B cell (primary cell): ENCODE data around the gene GALNT10. TPM values are rescaled to one million over a fixed set of nuclear protein-coding genes. Genes with fewer than 3 reads are reported as not detected.
A peak's percentile ranks its signal among the peaks of the same experiment; 100 is the strongest.

Source experiments
- ATAC-seq: fragments of 200-7000 bp; cut with Tn5 transposase; one replicate; pipeline ENCODE4 v1.10.0; 2021; ENCODE audit warnings: low read depth, mild to moderate bottlenecking, moderate number of reproducible peaks, moderate library complexity
- CTCF ChIA-PET: fragments of 350-600 bp; sonication (Branson Sonifier 250); formaldehyde crosslinking; loops from one replicate; lab custom pipeline; 2021; ENCODE audit warnings: antibody characterized with exemption, inconsistent platforms; lab: Charles Lee
- POLR2A ChIA-PET: fragments of 350-600 bp; sonication (Branson Sonifier 250); formaldehyde crosslinking; loops from one replicate; lab custom pipeline; 2021; ENCODE audit warnings: antibody characterized with exemption; lab: Charles Lee
- DNase-seq: peaks from one replicate; pipeline ENCODE4 v3.0.0; 2013
- H2AFZ ChIP-seq: 2 replicates; pipeline ENCODE4 v1.6.1; 2012; ENCODE audit warnings: mild to moderate bottlenecking, low read depth, low read length; ENCODE audit not compliant: insufficient read depth, poor library complexity, severe bottlenecking
- H3K27ac ChIP-seq, 2 donors: 1 replicate in 1 of 2; 2 replicates in 1 of 2; pipeline ENCODE4 v1.5.1; 2012 to 2013; ENCODE audit warnings: low read length in 2 of 2, mild to moderate bottlenecking in 2 of 2, moderate library complexity in 1 of 2
- H3K27me3 ChIP-seq, 4 experiments: fragments of 200-600 bp in 1 of 4; sonication (generic) in 1 of 4; replicated peaks in 1 of 4; 1 replicate in 2 of 4; 2 replicates in 2 of 4; pipeline versions ENCODE4 v1.6.1 to v1.7.0; 2013 to 2016; ENCODE audit warnings: low read length in 3 of 4, mild to moderate bottlenecking in 2 of 4, mixed read lengths in 1 of 4, moderate library complexity in 1 of 4; ENCODE audit not compliant: insufficient read depth in 4 of 4, control insufficient read depth in 3 of 4; ENCODE audit errors: control extremely low read depth in 1 of 4
- H3K36me3 ChIP-seq, 2 experiments: replicated peaks in 1 of 2; 1 replicate in 1 of 2; 2 replicates in 1 of 2; pipeline versions ENCODE4 v1.6.1 to v1.7.1; 2013; ENCODE audit warnings: low read length in 1 of 2; ENCODE audit not compliant: insufficient read depth in 2 of 2, control insufficient read depth in 1 of 2; ENCODE audit errors: control extremely low read depth in 1 of 2, extremely low read depth in 1 of 2
- H3K4me1 ChIP-seq, 2 donors: fragments of 200-600 bp in 1 of 2; sonication (generic) in 1 of 2; 1 replicate in 1 of 2; 2 replicates in 1 of 2; pipeline versions ENCODE4 v1.5.1 to v1.6.1; 2013 to 2017; ENCODE audit warnings: low read length in 2 of 2; ENCODE audit not compliant: control insufficient read depth in 2 of 2, insufficient read depth in 2 of 2
- H3K4me2 ChIP-seq: replicated peaks from 2 replicates; pipeline ENCODE3; 2012; ENCODE audit warnings: mild to moderate bottlenecking, low read depth, low read length; ENCODE audit not compliant: poor library complexity, severe bottlenecking
- H3K4me3 ChIP-seq, 5 experiments: fragments of 200-600 bp in 1 of 5; sonication (generic) in 1 of 5; 1 replicate in 3 of 5; 2 replicates in 2 of 5; pipeline versions ENCODE4 v1.5.1 to v1.7.0; 2011 to 2016; ENCODE audit warnings: low read length in 4 of 5, mild to moderate bottlenecking in 4 of 5, low read depth in 2 of 5, control low read depth in 1 of 5, moderate library complexity in 1 of 5; ENCODE audit not compliant: insufficient read depth in 1 of 5; ENCODE audit errors: control extremely low read depth in 1 of 5, extremely low read depth in 1 of 5
- H3K79me2 ChIP-seq: fragments of 200-600 bp; sonication (generic); one replicate; pipeline ENCODE4 v1.6.0; 2016; ENCODE audit warnings: low read length; ENCODE audit not compliant: control insufficient read depth, insufficient read depth
- H3K9ac ChIP-seq: fragments of 200-600 bp; sonication (generic); 2 replicates; pipeline ENCODE4 v1.6.1; 2017; ENCODE audit warnings: mild to moderate bottlenecking, low read length, moderate library complexity
- H3K9me3 ChIP-seq, 3 donors: one replicate each; pipeline versions ENCODE4 v1.6.1 to v1.7.1; 2013; ENCODE audit warnings: low read length in 2 of 3; ENCODE audit not compliant: control insufficient read depth in 2 of 3, insufficient read depth in 1 of 3; ENCODE audit errors: control extremely low read depth in 1 of 3
- H4K20me1 ChIP-seq: 2 replicates; pipeline ENCODE4 v1.6.0; 2012; ENCODE audit warnings: mild to moderate bottlenecking, low read length; ENCODE audit not compliant: insufficient read depth, control insufficient read depth, poor library complexity, severe bottlenecking
- H3K27ac Mint-ChIP-seq: one replicate; pipeline ENCODE4 v1.8.0; 2021; ENCODE audit warnings: mixed read lengths
- H3K27me3 Mint-ChIP-seq: one replicate; pipeline ENCODE4 v1.8.0; 2021; ENCODE audit warnings: mixed read lengths
- H3K4me1 Mint-ChIP-seq: one replicate; pipeline ENCODE4 v1.8.0; 2021; ENCODE audit warnings: mixed read lengths
- H3K4me3 Mint-ChIP-seq: one replicate; pipeline ENCODE4 v1.8.0; 2021; ENCODE audit warnings: mixed read lengths
- H3K9me3 Mint-ChIP-seq: one replicate; pipeline ENCODE4 v1.8.0; 2022; ENCODE audit warnings: mixed read lengths; ENCODE audit not compliant: insufficient read depth
- EZH2 ChIP-seq: IDR thresholded peaks from 2 replicates; pipeline ENCODE4 v1.6.1; 2012; ENCODE audit warnings: borderline replicate concordance, low read depth, mild to moderate bottlenecking, moderate library complexity, low read length; ENCODE audit not compliant: insufficient read depth, poor library complexity, severe bottlenecking
- WGBS: methylation state at CpG from one replicate; pipeline ENCODE4 v1.1.5; 2013; ENCODE audit warnings: missing lambda C conversion rate; ENCODE audit not compliant: insufficient coverage; 5-methylcytosine and 5-hydroxymethylcytosine counted together
- intact Hi-C: fragments of 100-400 bp; cut with micrococcal nuclease; formaldehyde crosslinking; loops from one replicate; pipeline ENCODE4 v1.10.0; 2022
- polyA plus RNA-seq: library from polyadenylated mRNA; depleted of rRNA; stranded (reverse); fragments of >200 nt; gene quantifications from 2 replicates; pipeline ENCODE4 v1.2.3, GENCODE V29; 2012
- total RNA-seq, 2 donors: library from RNA; stranded (reverse); fragments of 120-200 nt in 1 of 2; gene quantifications; 1 replicate in 1 of 2; 2 replicates in 1 of 2; pipeline versions ENCODE4 v1.2.3 to v1.2.4, GENCODE V29; 2013 to 2022
- TF ChIP-seq, protein P1 (sequence below): fragments of 200-600 bp; IDR thresholded peaks from one replicate; pipeline ENCODE4 v1.8.0; 2022; ENCODE audit warnings: antibody characterized with exemption, mild to moderate bottlenecking

Gene GALNT10
- total and polyA plus RNA-seq, 2 donors (not counting 1 experiment from before 2014, with no cell fraction given) = 27.7 to 42.8 TPM

DNA sequence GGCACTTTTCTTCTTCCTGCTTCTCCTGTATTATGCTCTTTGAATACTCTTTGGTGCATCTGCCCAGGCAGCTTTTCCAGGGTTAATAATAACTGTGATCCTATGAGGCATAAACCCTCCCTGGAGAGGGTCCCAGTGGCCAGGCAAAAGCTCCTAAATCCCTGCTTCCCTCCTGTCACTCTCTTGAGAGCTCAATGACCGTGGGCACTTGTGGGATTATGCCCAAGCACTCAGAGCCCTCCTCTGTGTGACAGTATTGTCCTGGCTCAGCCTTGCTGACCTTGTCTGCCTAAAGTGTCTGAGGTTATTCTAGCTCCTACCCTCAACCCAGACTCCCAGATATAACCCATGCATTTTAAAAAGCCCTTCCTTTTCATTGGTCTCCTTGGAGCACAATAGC lies 51.9 kb downstream of the GALNT10 start:
- peaks cover 0 to 8% (median 4%) of the 10 kb centered on the region in 3 donors for H3K9me3 ChIP-seq
- ChIA-PET POLR2A (no interaction called here), CTCF (interaction anchor here (0.9 kb wide), 1 partner anchor 11 kb away, joined by 3 read pairs; no protein-coding TSS in a partner anchor)
- no peaks in the 10 kb centered on the region for H3K27me3 Mint-ChIP-seq
- TF ChIP-seq, protein P1, sequence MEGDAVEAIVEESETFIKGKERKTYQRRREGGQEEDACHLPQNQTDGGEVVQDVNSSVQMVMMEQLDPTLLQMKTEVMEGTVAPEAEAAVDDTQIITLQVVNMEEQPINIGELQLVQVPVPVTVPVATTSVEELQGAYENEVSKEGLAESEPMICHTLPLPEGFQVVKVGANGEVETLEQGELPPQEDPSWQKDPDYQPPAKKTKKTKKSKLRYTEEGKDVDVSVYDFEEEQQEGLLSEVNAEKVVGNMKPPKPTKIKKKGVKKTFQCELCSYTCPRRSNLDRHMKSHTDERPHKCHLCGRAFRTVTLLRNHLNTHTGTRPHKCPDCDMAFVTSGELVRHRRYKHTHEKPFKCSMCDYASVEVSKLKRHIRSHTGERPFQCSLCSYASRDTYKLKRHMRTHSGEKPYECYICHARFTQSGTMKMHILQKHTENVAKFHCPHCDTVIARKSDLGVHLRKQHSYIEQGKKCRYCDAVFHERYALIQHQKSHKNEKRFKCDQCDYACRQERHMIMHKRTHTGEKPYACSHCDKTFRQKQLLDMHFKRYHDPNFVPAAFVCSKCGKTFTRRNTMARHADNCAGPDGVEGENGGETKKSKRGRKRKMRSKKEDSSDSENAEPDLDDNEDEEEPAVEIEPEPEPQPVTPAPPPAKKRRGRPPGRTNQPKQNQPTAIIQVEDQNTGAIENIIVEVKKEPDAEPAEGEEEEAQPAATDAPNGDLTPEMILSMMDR = no peak
- H3K27ac Mint-ChIP-seq = peak overlapping the region; percentile 34
- H3K9ac ChIP-seq = no peak overlapping the region
- peaks cover 66% of the 10 kb centered on the region for H3K79me2 ChIP-seq
- no peak for DNase-seq
- H3K4me1 ChIP-seq = peaks cover 56 to 61% of the 10 kb centered on the region in 2 donors
- intact Hi-C loops = no loop called here
- H3K4me3 ChIP-seq = no peak overlapping the region
- ATAC-seq = no peak
- H4K20me1 ChIP-seq = peaks cover 8% of the 10 kb centered on the region
- peak overlapping the region; percentile 19 for H3K4me2 ChIP-seq
- H3K4me1 Mint-ChIP-seq = peaks cover 62% of the 10 kb centered on the region
- H3K27me3 ChIP-seq = no peaks in the 10 kb centered on the region
- no peaks in the 10 kb centered on the region for H3K9me3 Mint-ChIP-seq
- 100% methylated on average over 1 of the region's 1 CpG for WGBS
- H3K4me3 Mint-ChIP-seq = no peak overlapping the region
- no peaks in the 10 kb centered on the region for H3K36me3 ChIP-seq
- no peak overlapping the region for H3K27ac ChIP-seq
- H2AFZ ChIP-seq = no peak overlapping the region

DNA sequence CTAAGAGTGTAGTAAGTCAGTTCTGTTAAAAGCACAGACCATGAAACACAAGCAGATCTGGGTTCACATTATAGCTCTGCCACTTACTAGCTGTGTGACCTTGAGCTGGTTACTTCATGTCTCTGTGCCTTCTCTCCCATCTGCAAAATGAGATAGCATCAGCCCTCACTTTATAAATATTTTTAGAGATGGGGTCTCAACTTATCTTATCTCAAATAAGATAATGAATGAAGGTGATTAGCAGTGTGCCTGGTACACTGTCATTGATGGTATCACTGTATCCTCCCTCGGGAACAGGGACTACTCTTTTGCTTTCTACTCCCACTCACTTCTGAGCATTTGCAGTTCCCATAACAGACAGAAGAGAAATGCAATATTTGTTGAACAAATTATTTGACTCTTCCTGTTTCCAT lies 52.4 kb downstream of the GALNT10 start:
- DNase-seq (no peak), ATAC-seq (no peak)
- peaks cover 57% of the 10 kb centered on the region for H3K4me1 Mint-ChIP-seq
- POLR2A ChIA-PET = no interaction called here
- H2AFZ ChIP-seq = no peak overlapping the region
- H3K27me3 Mint-ChIP-seq = no peaks in the 10 kb centered on the region
- no peak overlapping the region for H3K4me3 ChIP-seq
- no peak overlapping the region for H3K4me3 Mint-ChIP-seq
- H3K4me1 ChIP-seq = peaks cover 50 to 56% of the 10 kb centered on the region in 2 donors
- H3K27ac Mint-ChIP-seq = no peak overlapping the region
- H3K27me3 ChIP-seq = no peaks in the 10 kb centered on the region
- H3K9me3 ChIP-seq = peaks cover 0 to 8% (median 4%) of the 10 kb centered on the region in 3 donors
- peak overlapping the region; percentile 19 for H3K4me2 ChIP-seq
- H4K20me1 ChIP-seq = peaks cover 8% of the 10 kb centered on the region
- peaks cover 61% of the 10 kb centered on the region for H3K79me2 ChIP-seq
- CTCF ChIA-PET = interaction anchor here (0.9 kb wide), 1 partner anchor 12 kb away, joined by 3 read pairs; no protein-coding TSS in a partner anchor
- no CpG with 5 or more reads among the region's 1 CpG for WGBS
- no peaks in the 10 kb centered on the region for H3K9me3 Mint-ChIP-seq
- no peak for TF ChIP-seq EZH2
- TF ChIP-seq, protein P1 = no peak
- no peak overlapping the region for H3K9ac ChIP-seq
- intact Hi-C loops = no loop called here
- H3K36me3 ChIP-seq = no peaks in the 10 kb centered on the region
- H3K27ac ChIP-seq = peak overlapping the region in 1 of 2 donors; percentile 9
